Measurements from ENCODE around the gene OMG.

DNA sequence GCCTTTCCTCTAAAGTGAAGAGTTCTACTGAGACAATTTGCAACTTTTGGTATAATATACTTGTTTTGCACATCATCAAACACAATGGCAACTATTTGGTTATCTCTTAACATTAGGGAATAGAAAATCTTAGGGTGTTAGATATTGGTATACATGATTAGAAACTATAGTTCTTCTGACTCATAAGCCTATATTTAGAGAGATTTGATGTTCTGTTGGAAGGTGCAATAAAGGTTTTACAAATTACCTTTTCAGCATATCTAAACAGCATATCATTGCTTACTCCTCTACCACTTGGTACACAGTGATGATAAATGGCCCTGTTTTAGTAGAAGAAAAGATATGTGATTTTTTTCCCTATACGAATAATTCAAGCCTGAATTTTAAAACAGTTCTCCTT is 10.6 kb upstream of the OMG start:
- no peak for TF ChIP-seq CTCF (IDR thresholded peaks at IDR 0.05; ENCODE audit: extremely low read depth in 1 of 2, insufficient read depth in 1 of 2, low read depth in 1 of 2, low read length in 2 of 2)
- TF ChIP-seq POLR2AphosphoS5 (IDR thresholded peaks at IDR 0.05; ENCODE audit: insufficient read depth, low read depth, low read length), result no peak
- TF ChIP-seq POLR2A (IDR thresholded peaks at IDR 0.05; ENCODE audit: low read depth, low read length), result no peak
- TF ChIP-seq GATA2 (IDR thresholded peaks at IDR 0.05; ENCODE audit: insufficient read depth, insufficient read length, low read depth, low read length), result no peak
- TF ChIP-seq MAX (IDR thresholded peaks at IDR 0.05; ENCODE audit: insufficient read depth, insufficient read length), result no peak
- TF ChIP-seq EZH2 (IDR thresholded peaks at IDR 0.05; ENCODE audit: borderline replicate concordance, low read depth, low read length, severe bottlenecking), result no peak
- TF ChIP-seq JUN (IDR thresholded peaks at IDR 0.05; ENCODE audit: borderline replicate concordance, insufficient read depth, insufficient read length, low read depth), result no peak
